Activated CD8-positive, alpha-beta memory T cell treated with anti-CD3 and anti-CD28 coated beads for 48 hours (primary cell): ENCODE results near the gene RAC2.

Source experiments
- DNase-seq, 3 experiments: peaks; one replicate each; pipeline ENCODE4 v3.0.0-alpha.2; 2020; ENCODE audit warnings: low read depth in 2 of 3, low spot score in 2 of 3

RAC2 gene

DNA sequence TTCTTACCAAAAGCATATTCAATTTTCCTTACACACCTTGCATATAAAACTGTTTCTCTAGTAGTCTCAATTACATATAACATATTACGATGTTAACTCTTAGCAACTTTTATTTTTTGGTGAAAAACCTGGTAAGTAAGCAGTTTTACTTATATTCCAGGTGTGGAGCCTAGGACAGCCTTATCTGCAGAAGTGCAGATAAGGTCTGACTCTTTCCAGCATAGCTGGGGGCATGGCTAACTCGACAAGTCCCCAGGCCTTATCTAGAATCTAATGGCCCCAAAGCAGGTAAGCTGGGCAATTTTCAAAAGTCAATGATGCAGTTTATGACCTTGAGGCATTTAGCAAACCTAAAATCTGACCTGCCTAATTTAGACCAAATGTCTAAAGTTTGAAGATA lies 51.9 kb downstream of the RAC2 start:
- no peak for DNase-seq

DNA sequence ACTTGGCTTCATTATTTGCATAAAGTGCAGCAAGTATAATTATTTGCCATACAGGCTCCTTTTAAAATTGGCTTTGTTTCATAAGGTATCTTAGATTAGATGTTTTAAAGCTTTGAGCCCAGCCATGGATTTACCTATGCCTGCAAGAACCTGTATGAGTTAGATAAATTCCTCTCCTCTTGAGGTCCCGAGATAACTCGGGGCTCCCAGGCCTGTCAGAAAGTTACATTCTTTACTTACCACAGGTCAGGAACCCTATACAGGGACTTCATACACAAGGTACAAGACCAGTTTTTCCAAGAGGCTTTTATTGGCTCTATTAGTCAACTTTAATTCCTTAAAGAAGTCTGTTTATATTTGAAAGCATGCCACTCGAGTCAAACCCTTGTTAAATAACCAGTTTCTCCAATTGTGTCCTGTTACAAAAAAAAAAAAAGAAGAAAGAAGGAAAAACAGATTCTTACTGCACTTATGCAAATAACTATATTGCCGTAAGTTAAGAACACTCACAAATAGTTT lies 53.7 kb downstream of the RAC2 start:
- DNase-seq = no peak

DNA sequence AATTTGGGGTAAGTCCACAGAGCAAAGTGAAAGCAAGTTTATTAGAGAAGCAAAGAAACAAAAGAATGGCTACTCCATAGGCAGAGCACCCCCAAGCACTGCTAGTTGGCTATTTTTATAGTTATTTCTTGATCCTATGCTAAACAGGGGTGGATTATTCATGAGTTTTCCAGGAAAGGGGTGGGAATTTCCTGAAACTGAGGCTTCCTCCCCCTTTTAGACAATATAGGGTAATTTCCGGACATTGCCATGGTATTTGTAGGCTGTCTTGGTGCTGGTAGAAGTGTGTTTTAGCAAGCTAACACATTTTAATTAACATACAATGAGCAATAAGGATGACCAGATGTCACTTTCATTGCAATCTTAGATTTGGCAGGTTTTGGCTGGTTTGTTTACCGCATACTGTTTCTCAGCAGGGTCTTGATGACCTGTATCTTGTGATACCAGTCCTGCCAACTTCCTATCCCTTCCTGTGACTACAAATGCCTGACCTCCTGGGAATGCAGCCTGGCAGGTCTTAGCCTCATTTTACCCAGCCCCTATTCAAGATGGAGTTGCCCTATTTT lies 55.1 kb downstream of the RAC2 start:
- no peak for DNase-seq

DNA sequence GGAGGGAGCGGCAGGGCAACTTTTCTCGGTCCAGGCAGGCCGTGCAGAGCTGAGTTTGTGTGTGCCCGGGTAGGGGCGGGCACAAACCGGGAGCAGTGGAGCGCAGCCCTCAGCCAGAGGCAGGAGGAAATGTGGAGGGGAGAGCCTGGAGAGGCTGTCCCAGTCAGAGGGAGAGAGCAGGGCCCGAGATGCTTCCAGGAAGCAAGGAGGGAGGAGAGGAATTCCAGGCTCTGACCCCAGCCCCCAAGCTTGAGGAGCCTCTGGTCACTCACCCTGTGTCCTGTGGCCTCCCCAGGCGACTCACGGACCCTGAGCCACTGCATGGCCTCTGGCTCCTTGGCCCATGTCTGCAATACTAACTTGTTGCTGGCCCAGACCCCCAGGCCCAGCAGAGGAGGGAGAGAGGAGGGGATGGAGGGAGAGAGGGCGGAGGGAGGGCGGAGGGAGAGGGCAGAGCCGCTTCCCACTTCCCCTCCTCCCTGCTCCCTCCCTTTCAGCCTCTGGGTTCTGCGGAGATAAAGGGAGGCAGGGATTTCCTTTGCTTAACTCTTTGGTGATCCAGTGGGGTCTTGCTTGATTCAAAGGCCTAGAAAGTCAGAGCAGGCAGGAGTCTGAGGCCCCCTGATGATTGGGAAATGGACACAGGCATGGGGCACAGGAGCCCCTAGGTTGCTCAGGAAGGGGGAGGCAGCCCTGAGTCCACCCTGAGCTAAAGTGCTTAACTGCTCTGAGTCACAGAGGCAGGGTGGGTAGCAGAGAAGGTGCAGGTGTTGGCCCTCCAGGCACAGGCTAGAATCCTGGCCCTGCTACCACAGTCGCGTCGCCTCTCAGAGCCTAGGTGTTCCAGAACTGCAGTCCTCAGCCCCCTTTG lies 55.9 kb downstream of the RAC2 start, which contains the start of gene C1QTNF6:
C1QTNF6 (minus strand) TSS at position 357 of the 871 bp plus-strand sequence; CDS start at position 323, 34 bp downstream.
- no peak for DNase-seq

DNA sequence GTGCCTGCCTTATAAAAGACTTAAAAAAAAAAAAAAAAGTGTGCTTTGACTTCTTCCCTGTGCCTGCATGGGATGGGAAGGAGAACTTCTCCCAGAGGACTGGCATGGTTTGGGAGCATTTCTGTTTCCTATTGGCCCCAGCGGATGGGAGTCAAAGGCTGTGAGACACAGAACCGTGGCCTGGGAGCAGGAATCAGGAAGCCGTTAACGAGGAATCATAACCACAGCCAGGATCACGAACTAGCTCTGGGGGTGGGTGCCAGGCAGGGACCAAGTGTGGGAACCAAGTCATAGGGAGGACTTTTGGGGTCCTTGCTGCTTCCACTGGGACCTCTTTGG lies 56.5 kb downstream of the RAC2 start:
- DNase-seq = no peak

DNA sequence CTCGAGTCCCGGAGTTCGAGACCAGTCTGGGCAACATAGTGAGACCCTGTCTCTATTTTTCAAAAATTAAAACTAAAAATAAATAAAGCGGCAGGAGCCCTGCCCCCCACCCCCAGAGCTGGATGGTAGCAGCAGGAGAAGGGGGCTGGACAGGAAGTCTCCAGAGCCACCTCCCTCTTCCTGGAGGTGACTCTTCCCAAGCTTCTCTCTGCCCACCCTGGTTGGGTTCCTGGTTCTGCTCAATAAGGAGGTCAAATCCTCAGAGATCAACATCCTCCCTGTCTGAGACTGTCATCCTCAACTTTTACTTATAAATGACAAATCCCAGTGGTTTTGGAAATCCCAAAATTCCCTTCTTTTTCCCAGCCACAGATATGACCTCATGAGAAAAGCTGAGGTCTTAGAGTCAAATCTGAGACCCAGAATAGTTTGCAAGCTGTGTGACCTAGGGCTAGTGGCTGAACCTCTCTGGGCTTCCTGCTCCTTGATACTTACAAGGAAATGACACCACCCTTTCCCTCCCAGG lies 57.0 kb downstream of the RAC2 start:
- DNase-seq = no peak

DNA sequence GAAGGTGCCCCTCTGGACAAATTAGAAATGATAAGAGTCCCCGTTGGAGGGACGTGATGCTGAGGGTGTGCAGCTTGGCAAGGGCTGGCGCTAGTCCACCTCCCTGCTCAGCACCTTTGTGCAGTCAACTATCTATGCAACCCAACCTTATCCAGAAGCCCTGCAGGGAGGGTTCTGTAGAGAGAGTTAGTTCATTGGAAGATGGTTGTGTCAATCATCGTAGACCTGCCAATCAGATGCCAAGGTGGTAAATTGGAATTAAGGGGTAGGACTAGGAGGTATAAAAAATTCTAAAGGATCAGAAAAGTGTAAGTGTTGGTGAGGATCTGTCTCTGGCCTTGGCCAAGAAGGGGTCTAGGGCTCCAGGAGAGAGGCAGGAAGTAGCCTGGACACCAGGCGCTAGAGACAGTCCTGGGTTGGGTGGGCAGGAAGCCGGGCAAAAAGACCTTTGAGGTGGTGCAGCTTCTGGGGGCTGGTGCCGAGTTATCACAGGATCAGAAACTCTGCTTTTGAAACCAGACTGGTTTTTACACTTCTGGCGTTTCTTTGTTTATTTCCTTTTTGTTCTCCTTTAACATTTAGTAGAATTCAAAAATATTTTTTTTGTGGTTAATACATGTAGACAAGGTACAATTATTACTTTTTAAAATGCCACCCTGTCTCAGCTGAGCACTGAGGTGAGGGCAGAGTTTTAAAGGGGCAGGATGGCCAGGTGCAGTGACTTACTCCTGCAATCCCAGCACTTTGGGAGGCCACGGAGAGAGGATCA lies 57.7 kb downstream of the RAC2 start:
- DNase-seq = no peak

DNA sequence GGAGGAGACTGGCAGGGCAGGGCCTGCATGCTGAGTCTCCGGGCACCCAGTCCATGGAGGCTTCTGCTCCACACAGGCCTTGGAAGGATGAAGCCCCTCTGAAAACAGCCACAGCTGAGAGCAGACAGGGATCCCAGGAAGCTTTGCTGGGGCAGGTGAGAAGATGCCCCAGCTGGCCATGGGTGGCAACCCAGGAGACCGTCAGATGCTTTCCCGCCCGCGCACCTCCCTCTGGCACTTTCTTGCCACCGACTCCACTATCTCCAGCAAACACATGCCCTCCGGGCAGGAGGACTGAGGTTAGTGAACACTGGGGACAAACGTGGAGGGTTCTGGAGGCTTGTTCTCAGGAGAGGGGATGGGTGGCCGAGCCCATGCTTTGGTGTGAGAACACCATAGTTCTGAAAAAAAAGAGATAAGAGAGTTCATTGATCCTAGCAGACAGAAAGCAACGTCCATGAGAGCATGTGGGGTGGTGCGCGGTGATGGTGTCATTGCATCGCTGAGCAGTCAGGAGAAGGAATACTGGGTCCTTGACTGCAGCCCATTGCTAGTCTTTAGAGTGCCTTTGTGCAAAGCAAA lies 58.3 kb downstream of the RAC2 start:
- no peak for DNase-seq

DNA sequence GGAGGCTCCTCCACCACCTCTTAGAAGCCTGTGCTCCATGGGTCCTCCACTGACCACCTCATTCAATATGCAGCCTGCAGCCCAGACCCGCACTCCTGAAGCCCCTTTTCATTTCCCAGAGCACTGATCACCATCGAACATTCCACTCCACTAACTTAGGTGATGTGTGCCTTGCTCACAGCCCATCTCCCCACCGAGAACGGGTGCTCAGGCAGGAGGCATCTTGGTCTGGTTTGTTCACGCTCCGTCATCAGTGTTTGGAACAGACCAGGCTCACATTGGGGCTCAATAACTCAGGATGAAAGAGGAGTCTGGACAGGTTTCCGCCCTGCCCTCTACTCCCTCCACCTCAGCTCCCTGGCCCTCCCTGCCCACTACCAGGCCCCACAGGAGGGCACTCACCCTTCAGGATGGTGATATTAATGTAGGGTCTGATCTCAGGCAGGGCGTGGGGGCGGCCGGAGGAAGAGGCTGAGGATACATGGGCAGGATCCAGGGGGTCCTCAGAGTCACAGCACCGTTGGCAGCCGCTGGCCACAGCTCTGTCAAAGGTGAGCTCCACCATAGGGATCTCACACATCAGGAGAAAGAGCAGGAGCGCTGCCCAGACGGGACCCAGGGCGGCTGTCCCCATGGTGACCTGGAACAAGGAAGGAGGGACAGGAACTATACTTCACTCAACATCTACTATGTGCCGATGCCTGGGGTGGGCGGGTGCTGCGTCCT lies 59.1 kb downstream of the RAC2 start:
- DNase-seq = no peak

DNA sequence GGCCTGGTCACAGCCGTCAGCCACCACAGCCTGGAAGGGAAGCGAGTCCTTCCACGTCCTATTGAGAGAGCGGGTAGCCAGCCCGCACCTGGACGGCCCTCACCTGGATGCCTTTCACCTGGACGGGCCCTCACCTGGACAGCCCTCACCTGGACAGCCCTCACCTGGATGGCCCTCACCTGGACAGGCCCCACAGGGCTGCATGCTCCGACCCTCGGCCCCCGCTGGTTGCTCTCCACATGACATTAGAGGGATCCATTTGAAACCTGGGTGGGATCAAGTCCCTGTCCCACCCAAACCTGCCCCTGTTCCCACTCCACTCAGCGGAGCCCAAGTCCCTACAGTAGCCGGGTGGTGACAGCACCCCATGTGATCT lies 59.7 kb downstream of the RAC2 start:
- DNase-seq = no peak

DNA sequence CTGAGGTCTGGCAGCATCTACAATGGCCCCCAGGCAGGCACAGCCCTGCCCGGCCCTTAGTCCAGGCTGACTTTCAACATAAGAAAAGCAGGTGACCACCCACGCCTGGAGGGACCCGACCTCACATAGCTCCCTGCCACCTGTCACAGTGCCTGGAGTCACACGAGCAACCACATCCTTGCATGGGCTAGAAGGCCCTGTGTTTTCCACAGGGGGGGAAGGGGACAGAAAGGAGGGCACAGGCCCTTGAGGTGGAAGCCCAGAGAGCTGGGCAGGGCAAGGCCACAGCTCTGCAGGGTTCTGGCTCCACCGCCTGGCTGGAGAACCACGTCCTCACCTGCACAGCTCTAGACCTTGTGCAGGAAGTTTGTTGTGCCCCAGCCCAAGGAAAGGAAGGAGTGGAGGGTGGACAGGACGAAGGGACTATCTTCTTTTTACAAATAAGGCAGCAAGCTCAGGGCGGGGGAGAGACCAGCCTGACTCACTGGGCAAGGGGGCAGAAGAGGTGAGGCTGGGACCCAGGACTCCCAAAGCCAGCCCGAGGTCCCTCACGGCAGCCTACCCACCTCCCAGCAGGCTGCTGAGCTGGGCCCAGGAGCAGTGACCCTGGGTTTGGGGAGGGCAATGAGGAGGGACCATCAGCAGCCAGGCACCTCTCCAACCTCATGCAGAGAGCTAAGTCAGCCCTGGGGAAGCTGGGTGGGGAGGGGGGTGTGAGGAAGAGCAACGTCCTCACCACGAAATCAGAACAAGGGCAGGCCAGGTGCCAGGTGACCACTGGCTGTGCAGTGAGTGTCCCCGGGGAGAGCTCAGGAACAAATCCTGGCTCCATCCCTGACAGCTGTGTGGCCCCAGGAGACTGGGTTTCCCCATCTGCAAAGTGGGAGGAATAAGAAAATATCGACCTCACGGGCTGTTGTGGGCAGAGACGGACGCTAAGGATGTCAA lies 60.4 kb downstream of the RAC2 start:
- DNase-seq = no peak

DNA sequence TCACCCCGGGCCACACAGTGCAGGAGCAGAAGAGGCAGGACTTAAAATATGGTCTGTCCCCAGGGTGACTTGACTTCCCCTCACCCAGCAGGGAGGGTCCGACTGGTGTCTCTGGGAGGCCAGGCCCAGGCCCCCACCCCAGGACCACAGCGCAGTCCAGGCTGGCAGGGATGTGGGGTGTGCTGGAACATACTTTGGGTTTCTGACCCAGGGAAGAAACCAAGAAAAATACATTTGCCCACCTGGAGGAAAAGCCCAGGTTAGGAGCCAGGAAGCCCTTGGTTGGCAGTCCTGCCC lies 61.2 kb downstream of the RAC2 start:
- no peak for DNase-seq

DNA sequence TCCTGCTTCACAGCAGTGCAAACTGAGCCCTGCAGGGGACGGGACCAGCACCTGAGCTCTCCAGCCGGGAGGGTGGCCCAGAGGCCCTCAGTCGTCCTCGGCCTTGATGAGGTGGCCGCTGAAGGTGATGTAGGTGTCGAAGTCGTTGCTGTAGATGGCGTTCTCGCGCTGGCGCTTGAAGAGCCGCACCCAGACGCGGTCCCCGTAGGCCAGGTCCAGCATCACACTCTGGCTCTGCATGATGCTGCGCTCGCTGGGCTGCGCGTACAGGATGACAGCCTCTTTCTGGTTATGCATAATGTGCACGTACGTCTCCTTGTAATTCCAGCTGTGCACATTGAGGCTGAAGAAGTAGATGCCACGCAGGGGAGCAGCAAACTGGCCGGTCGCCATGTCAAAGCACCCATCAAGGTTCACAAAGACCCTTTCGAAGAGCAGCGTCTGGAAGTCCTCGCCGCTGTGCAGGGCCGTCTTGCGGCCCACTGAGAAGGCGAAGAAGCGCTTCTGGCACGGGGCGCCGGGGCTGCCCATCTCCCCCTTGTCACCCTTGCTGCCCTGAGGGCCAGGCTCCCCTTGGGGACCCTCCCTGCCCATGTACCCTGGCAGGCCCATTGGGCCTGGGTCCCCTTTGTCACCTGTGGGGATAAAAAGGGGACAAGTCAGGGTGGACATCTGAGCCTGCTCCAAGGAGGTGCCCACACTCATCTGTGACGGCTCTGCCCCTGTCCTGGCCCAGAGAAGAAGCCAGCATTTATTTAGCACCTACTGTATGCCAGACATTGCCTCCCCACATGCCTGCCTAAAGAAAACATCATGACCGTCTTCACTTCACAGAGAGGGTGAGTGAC lies 61.7 kb downstream of the RAC2 start:
- no peak for DNase-seq

DNA sequence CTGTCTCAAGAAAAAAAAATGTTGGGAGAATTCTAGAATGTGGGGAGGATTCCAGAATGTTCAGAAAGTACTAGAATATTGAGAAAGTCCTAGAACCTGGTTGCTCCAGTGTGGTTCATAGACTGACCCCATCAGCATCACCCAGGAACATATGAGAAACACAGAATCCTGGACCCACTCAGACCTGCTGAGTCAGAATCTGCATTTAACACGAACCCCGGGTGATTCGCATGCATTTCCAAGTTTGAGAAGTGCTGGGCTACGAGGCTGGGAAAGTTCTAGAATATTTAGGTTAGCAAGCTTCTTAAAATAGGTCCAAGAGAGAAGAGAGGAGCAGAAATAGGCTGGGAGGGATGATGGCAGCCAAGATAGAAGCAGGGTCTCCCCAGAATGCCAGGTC lies 62.4 kb downstream of the RAC2 start:
- DNase-seq = no peak

DNA sequence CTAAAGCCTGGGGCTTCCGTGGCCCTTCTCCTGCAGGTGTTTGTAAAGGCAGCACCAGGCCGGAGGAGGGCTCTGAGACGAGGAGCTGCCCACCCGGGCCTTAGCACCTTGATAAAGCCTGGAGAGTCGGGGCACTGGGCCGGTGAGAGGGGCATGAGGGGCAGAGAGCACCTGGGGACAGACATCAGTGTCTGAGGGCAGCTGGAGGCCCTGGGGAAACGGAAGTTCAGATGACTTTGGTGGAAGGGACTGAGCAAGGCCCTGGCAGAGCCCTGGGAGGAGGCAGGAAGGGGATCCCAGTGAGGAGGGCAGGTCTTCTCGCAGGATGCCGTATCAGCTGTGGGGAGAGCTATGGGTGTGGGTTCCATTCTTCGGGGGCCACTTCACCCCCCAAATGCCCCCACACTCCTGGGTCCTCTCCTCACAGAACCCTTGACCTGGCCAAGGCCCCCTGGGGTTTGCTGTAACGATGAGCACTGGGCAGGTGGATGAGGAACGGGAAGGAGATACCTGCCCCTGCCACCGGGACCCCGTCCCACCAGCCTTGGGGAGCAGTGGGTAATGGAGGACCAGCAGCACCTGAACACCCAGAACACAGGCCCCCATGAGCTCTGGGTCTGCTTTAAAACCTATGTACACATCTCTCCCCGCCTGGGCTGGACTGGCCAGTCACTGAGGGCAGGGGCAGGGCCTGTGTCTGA lies 63.4 kb downstream of the RAC2 start:
- no peak for DNase-seq

DNA sequence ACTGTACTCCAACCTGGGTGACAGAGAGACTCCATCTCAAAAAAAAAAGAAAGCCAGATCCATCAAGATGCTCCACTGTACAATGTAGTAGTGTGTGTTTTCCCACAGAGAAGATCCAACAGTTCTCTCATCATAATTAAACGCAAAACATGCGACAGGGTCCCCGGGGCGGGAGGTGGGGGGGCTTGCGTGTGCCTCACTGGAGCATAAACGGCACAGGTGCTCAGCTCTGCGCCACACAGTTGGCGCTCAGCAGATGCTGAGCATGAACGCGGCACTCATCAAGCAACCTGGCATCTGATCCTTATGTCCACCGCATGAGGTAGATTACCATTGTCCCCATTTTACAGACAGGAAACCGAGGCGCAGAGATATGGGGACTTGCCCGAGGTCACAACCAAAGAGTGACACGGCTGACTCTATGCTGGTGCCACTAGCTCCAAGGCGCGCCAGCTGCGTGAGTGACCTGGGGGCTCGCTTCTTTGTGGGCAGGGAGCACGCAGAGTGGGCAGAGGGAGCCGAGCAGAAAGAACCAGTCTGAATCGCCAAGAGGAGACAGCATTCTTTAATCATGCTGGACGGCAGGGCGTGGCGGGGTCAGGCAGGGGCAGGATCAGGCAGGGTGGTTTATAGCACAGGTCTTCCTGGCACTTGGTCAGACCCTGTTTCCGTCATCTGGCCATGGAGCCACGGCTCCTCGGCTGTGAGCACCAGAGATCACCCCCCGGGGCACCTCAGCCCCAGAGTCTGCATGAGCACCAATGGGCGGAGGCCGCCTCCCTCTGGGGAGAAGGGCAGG lies 64.2 kb downstream of the RAC2 start:
- DNase-seq = no peak

DNA sequence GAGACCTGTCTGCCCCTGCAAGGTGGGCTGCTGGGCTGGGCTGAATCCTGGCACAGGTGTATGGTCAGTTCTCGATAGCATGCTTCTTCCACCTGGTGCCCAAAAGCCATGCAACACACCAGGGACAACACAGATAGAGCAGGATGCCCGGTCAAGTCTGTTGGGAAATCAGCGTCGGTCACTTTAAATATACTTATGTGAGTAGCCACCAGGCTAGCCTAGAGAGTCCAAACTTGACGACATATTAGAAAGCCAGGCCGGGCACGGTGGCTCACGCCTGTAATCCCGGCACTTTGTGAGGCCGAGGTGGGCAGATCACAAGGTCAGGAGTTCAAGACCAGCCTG lies 65.0 kb downstream of the RAC2 start:
- DNase-seq = no peak
